HG03280 (cell line): Measurements from ENCODE around the gene ACOT13.
"Not testable (repeated sequence)": the region's sequence is repeated elsewhere in the genome, so short reads cannot be mapped to it uniquely, and the experiment has no call there.

Experiments used
- ATAC-seq: cut with Tn5 transposase; IDR thresholded peaks from one replicate; pipeline ENCODE4 v1.9.1; 2021; ENCODE audit warnings: mild to moderate bottlenecking, moderate library complexity; ENCODE audit not compliant: unreplicated experiment

ACOT13 gene

DNA sequence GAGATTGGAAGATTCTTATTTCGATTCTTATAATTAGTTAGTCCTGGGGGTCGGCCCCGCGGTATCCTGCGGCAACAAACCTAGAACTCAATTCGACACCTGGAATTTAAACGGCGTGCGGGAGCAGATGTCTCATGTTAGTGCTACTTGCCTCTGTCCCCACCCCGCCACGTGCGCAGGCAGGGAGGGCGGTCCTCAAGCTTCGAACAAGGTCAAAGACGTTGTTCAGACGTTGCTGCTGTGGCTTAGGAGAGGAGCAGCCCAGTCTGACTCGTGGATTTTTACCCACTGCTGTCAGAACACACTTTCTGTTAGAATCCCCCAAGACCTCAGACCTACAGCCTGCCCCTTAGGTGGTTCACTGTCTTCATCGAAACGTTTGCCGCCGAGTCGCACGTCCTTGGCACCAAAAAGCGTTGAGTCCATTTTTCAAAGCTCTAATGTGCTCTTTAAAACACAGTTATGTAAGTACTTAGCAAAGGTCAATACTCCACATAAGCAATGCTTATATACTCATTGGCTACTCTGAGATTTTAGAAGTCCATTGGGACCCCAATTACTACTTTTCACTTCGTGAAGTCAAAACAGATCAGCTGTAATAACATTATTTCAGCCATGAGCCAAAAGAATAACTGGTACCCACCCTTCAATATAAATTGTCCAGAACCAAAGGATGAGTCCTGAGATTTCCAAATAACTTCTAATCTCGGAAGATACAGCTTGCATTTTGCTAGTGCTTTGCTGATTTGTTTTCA, 54.8 kb downstream of the ACOT13 start:
- ATAC-seq: peak; percentile 51

DNA sequence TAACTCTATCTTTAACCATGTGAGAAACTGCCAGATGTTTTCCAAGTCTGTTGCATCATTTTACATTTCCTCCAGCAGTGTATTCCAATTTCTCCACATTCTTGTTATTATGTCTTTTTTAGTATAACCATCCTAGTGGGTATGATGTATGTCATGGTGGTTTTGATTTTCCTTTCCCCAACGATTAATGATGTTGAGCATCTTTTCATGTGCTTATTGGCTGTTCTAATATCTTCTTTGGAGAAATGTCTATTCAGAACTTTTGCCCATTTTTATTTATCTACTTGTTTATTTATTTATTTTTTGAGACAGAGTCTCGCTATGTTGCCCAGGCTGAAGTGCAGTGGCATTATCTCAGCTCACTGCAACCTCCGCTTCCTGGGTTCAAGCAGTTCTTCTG, 56.4 kb downstream of the ACOT13 start:
- no peak for ATAC-seq

DNA sequence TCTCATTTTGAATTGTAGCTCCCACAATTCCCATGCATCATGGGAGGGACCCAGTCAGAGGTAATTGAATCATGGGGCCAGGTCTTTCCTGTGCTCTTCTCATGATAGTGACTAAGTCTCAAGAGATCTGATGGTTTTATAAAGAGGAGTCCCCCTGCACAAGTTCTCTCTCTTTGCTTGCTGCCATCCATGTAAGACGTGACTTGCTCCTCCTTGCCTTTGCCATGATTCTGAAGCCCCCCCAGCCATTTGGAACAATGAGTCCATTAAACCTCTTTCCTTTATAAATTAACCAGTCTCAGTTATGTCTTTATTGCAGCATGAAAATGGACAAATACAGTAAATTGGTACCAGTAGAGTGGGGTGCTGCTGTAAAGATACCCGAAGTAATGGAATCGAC, 63.8 kb downstream of the ACOT13 start:
- not testable (repeated sequence) for ATAC-seq

DNA sequence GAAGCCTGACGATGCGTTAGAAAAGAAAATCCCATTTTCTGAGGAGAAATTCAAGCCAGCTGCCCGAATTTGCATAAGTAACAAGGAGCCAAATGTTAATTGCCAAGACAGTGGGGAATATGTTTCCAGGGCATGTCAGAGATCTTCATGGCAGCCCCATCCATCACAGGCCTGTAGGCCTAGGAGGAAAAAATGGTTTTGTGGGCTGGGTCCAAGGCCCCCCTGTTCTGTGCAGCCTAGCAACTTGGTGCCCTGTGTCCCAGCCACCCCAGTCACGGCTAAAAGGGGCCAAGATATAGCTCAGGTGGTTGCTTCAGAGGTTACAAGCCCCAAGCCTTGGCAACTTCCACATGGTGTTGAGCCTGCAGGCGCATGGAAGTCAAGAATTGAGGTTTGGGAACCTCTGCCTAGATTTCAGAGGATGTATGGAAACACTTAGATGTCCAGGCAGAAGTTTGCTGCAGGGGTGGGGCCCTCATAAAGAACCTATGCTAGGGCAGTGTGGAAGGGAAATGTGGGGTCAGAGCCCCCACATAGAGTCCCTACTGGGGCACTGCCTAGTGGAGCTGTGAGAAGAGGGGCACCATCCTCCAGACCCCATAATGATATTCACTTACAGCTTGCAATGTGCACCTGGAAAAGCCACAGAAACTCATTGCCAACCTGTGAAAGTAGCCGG, 64.7 kb downstream of the ACOT13 start:
- not testable (repeated sequence) for ATAC-seq

DNA sequence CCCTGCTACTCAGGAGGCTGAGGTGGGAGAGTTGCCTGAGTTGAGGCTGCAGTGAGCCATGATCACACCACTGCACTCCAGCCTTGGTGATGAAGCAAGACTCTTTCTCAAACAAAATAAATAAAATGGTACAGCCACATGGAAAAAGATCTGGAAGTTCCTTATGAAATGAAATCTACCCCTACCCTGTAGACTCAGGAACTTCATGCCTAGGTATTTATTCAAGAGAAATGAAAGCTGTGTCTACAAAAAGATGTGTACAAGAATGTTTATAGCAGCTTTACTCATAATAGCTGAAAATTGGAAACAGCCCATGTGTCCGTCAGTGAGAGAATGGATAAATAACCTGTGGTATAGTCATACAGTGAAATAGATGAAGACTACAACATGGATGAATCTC, 67.3 kb downstream of the ACOT13 start:
- ATAC-seq: no peak

DNA sequence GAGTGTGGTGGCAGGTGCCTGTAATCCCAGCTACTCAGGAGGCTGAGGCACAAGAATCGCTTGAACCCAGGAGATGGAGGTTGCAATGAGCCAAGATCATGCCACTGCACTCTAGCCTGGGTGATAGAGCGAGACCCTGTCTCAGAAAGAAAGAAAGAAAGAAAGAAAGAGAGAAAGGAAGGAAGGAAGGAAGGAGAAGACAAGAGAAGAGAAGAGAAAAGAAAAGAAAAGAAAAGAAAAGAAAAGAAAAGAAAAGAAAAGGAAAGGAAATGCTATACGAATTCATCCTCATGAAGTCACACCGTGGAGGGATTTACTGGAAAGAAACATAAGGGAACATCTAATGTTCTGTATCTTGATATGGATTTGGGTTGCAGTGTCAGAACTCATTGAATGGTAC, 67.8 kb downstream of the ACOT13 start:
- ATAC-seq: not testable (repeated sequence)

DNA sequence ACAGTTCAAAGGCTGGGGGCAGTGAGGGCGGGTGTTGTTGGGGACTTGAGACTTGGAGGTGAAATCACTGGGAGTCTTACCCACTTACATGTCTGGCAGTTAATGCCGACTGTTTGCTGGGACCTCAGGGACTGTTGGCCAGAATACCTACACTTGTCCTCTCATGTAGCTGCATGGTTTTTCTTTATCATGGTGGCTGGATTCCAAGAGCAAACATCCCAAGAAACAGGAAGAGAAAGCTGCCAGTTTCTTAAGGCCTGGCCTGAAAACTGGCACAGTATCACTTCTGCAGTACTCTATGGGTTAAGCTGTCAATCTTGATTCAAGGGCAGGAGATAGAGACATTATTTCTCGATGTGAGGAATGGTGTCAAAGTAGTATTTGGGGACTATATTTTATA, 71.9 kb downstream of the ACOT13 start:
- no peak for ATAC-seq

DNA sequence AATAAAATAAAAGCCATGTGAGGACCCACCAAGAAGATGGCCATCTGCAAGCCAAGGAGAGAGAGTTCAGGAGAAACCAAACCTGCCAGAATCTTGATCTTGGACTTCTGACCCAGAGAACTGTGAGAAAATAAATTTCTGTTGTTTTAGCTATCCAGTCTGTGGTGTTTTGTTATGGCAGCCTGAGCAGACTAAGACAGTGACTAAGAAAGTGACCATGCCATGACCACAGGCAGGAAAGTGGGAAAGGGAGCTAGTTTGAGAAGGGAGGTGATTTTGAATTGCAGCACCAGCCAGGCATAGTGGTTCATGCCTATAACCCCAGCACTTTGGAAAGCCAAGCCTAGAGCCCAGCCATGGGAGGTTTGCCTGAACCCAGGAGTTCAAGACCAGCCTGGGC, 74.0 kb downstream of the ACOT13 start:
- no peak for ATAC-seq

DNA sequence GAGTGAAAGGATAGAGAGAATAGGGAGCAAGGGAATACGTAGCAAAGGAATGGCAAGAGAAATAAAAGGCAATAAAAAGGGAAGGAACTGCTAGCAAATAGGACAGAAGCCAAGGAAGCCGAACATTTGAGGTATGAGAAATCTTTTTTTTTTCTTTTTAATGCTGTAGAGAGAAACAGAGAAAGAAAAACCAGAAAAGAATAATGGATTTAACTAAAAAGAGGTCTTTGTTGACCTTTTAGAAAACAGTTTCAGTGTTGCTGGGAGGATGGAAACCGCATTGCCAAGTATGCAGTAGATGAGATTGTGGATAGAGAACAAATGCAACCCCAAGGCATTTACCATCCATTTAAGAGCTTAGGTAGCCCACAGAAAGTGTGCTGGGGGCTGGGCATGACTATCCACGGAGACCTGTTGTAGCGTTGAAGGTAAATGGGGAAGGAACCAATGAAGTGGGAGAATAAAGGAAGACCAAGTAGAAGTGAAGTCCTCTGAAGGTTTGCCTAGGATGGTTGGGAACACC, 75.4 kb downstream of the ACOT13 start:
- ATAC-seq: no peak

DNA sequence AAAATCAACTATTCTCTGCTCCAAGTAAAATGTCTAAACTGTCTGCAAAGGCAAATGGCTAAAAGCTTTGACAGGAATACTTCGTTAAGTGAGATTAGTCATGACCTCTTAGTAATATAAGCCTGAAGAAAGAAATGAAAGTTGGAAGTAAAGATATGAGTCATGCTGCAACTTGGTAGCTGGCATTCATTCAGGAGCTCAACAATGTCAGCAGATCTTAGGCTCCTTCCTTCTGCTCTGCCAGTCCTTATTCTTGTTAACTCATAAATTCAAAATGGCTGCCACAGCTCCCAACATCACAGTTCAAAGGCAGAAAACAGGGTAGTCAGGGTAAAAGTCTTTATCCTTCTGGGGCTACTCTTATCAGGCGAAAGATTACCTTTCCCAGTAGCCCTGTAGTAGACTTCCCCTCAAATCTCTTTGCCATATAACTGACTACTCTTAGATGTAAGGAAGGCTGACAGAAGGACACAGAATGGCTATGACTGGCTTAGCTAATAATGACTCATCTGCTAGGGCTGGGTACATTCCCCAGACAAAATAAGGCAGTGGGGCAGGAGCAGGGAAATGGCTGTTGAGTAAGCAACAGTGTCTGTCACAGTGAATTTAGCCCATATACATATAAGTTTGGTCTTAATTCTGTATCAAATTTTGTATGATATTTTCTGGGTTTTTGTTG, 76.5 kb downstream of the ACOT13 start:
- peak; percentile 67 for ATAC-seq

DNA sequence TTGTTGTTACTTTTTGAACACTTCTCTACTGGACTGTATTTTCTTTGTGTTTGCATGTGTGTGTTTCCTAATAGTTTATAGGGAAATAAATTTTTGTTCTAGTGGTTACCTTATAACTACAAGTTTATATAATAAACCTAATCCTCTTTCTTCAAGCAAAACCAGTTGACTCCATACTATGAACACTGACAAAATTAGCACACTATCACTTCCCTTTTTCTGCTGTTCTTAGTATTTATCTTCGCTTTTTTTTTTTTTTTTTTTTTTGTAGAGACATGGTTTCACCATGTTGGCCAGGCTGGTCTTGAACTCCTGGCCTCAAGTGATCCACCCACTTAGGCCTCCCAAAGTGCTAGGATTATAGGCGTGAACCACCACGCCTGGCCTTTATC, 77.1 kb downstream of the ACOT13 start:
- peak; percentile 37 for ATAC-seq

DNA sequence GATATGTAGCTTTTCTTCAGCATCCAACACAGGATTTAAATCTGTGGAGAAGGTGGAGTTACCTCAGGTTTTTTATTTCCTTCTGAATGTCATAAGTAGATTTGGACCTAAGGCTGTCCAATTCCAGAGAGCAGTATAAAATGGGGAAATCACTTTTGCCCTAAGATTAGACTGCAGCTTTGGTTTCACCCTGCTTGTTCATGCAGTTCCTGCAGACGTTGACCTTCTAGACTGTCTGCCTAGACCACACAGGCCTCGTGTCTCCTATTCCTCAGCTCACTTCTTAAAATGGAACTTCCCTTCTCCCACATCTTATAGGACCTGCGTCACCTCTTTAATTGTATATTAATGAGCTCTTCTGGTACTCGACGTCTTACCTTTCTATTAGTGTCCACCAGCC, 78.0 kb downstream of the ACOT13 start:
- no peak for ATAC-seq

DNA sequence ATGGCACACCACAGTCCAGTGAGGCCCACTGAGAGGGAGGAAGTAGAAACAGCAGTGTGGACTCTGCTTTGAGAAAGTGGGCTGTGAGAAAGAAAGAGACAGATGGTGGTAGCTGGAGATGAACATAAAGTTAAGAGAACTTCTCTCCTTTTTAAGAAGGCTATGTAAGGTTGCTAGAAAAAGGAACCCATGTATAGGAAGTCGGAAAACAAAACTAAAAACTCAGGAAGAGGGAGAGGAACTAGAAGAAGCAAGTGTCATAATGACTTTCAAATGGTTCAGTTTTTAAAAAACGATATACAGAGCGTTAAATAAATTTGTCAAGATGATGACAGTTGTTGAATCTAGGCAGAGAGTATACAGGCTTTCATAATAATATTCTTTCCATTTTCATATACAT, 82.4 kb downstream of the ACOT13 start:
- ATAC-seq: no peak

DNA sequence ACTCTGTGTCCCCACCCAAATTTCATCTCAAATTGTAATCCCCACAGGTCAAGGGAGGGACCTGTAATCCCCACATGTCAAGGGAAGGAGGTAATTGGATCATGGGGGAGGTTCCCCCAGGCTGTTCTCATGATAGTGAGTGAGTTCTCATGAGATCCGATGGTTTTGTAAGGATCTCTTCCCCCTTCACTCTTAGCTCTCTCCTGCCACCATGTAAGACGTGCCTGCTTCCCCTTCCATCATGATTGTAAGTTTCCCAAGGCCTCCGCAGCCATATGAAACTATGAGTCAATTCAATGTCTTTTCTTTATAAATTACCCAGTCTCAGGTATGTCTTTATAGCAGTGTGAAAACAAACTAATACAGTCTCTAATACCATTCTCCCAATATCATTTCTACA, 84.0 kb downstream of the ACOT13 start:
- ATAC-seq: not testable (repeated sequence)

DNA sequence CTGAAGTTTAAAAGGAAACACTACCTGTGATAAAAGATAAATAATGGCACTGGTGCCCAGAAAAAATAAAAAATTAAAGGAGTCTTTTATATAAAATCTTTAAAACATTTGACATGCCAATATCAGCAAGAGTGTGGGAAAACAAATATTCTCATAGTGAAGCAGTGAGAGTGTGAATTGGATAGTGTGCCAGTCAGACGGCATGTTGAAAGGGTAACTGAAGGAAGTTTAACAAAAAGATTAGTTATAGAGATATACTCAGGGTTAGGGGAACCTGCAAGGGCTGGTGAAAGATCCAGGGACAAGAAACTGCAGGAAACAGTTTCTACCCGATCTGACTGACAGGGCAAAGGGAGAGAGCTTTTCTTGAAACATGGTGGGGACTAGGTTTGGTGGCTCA, 85.6 kb downstream of the ACOT13 start:
- no peak for ATAC-seq

DNA sequence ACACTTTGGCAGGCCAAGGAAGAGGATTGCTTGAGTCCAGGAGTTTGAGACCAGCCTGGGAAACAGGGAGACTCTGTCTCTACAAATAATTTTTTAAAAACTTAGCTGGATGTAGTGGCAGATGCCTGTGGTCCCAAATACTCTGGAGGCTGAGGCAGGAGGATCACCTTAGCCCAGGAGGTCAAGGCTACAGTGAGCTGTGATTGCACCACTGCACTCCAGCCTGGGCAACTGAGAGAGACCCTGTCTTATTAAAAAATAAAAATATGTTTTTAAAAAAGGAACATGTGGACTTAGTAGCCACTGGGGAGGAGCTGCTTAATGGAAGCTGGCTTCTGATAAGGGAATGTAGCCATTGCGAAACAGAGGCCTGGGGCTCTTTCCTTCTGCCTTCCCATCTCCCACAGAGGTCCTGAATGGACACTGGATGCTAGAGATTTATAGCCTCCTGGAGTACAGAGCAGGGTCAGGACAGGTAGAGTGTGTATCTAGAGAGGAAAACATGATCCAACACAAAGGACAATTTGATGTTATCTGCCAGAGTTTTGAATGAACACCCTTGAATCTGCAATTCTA, 86.1 kb downstream of the ACOT13 start:
- no peak for ATAC-seq

DNA sequence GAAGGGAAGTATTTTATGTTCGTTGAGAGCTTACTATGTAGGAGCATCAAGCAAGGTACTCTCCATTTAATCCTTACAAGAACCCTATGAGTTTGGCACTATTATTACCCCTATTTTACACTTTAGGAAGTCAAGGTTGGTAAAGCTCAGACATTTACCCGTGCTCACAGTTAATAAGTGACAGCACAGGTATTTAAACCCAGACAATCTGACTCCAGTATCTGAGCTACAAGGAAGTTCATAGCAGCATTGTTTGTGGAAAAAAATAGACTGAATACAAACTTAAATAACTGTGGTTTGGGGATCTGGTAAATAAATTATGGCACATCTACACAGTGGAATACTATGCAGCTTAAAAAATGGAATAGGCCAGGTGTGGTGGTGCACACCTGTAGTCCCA, 86.7 kb downstream of the ACOT13 start:
- ATAC-seq: no peak

DNA sequence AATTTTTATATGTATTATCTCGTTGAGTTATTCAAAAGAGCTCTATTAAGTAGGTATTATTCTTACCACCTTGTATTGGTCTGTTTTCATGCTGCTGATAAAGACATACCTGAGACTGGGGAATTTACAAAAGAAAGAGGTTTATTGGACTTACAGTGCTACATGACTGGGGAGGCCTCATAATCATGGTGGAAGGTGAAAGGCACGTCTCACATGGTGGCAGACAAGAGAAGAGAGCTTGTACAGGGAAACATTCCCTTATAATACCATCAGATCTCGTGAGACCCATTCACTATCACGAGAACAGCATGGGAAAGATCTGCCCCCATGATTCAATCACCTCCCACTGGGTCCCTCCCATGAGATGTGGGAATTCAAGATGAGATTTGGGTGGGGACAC, 87.5 kb downstream of the ACOT13 start:
- not testable (repeated sequence) for ATAC-seq
